Measurements from ENCODE around the gene FEM1A.

Gene FEM1A

DNA sequence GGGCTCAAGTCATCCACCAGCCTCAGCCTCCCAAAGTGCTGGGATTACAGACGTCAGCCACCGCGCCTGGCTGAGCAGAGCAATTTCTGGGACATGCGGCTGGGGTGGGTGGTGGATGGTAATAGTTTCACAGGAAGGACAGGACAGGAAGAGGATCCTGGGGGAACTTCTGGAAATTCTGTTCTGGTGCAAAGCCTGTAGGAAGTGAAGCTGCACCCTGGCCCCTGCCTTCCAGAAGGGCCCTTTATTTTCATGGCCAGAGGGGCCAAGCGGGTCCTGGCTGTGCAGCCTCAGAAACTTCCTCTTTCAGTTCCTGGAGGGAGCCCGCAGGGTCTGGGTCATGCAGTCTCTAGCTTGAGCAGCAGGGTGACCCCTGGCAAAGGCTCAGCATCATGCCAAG is 15.7 kb downstream of the FEM1A start:
- H3K4me3 ChIP-seq (ENCODE audit: low read depth, low read length), result no peak overlapping the region

GRCh38 chr19:4811328-4812131 is 20.0 kb downstream of the FEM1A start:
- TF ChIP-seq CTCF (IDR thresholded peaks at IDR 0.05; ENCODE audit: low read depth, low read length), result peak; percentile 82
- H3K4me3 ChIP-seq (ENCODE audit: low read depth, low read length), result no peak overlapping the region

More for the DNA sequence above, 15.7 kb downstream of the FEM1A start:
- no peak for TF ChIP-seq CTCF (IDR thresholded peaks at IDR 0.05; ENCODE audit: low read depth, low read length)

- H3K4me3 ChIP-seq (ENCODE audit: low read depth, low read length), result no peak overlapping the region
- TF ChIP-seq CTCF (IDR thresholded peaks at IDR 0.05; ENCODE audit: low read depth, low read length), result no peak
Measured at GRCh38 chr19:4814625-4815425, 23.3 kb downstream of the FEM1A start.

DNA sequence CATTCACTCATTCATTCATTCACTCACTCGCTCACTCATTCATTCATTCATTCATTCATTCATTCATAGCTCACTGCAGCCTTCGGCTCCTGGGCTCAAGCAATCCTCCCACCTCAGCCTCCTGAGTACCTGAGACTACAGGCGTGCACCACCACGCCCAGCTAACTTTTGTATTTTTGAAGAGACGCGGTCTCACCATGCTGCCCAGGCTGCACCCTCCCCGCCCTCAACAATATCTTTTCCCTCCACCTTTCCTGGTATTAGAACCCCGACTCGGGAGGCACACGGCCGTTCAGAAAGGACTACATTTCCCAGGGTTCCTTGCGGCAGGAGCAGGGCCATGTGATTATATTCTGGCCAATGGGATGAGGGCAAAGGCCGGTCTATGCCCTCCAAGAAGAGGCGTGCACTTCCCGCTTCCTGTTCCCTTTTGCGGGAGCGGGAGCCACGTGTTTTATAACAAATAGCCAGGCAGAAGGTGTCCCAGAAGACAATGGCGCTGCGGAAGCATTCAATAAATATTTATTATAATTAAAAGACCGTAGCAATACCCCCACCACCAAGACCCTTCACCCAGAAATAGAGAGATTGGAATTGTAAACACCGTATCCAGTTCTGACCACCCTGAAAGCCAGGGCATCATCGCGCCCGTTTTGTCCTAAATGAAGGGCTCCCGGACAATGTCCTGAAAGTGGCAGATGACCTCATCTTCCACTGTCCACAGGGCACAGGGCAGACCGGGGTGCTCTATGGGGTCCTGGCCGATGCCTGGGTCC is 24.1 kb downstream of the FEM1A start:
- H3K4me3 ChIP-seq (ENCODE audit: low read depth, low read length), result no peak overlapping the region
- TF ChIP-seq CTCF (IDR thresholded peaks at IDR 0.05; ENCODE audit: low read depth, low read length), result no peak

GRCh38 chr19:4816202-4816949 is 24.8 kb downstream of the FEM1A start:
- H3K4me3 ChIP-seq (ENCODE audit: low read depth, low read length), result no peak overlapping the region
- TF ChIP-seq CTCF (IDR thresholded peaks at IDR 0.05; ENCODE audit: low read depth, low read length), result no peak

- H3K4me3 ChIP-seq (ENCODE audit: low read depth, low read length), result no peak overlapping the region
- TF ChIP-seq CTCF (IDR thresholded peaks at IDR 0.05; ENCODE audit: low read depth, low read length), result no peak
Measured at GRCh38 chr19:4816950-4817278, 25.4 kb downstream of the FEM1A start.
